HG03575 (cell line): Measurements from ENCODE around the gene MSANTD2.

Experiments used
- ATAC-seq: cut with Tn5 transposase; IDR thresholded peaks from one replicate; pipeline ENCODE4 v1.9.1; 2021; ENCODE audit not compliant: unreplicated experiment, insufficient number of reproducible peaks, low FRiP score; ENCODE audit errors: extremely low read depth

Gene MSANTD2

GRCh38 chr11:124745270-124745834 is 54.9 kb downstream of the MSANTD2 start:
- ATAC-seq, result no peak

- no peak for ATAC-seq
These were observed 57.2 kb downstream of the MSANTD2 start for GRCh38 chr11:124743050-124743449.

- no peak for ATAC-seq
These were observed 57.7 kb downstream of the MSANTD2 start for GRCh38 chr11:124742555-124742954.

GRCh38 chr11:124740277-124740882 is 59.8 kb downstream of the MSANTD2 start:
- ATAC-seq, result no peak

- ATAC-seq, result peak; percentile 52
These were observed 60.5 kb downstream of the MSANTD2 start, which contains the start of gene NRGN for GRCh38 chr11:124739479-124740276. TSS of gene NRGN (plus strand) at chr11:124739942. CDS start at chr11:124740085, 143 bp downstream.

GRCh38 chr11:124738713-124739478 is 61.3 kb downstream of the MSANTD2 start:
- no peak for ATAC-seq

GRCh38 chr11:124737638-124738305 is 62.4 kb downstream of the MSANTD2 start:
- ATAC-seq, result no peak

- no peak for ATAC-seq
These were observed 63.5 kb downstream of the MSANTD2 start for GRCh38 chr11:124736736-124737135.

- no peak for ATAC-seq
These were observed 68.0 kb downstream of the MSANTD2 start for GRCh38 chr11:124732230-124732629.

GRCh38 chr11:124729571-124729970 is 70.6 kb downstream of the MSANTD2 start:
- no peak for ATAC-seq

- ATAC-seq, result no peak
These were observed 72.1 kb downstream of the MSANTD2 start for GRCh38 chr11:124728134-124728533.

GRCh38 chr11:124727474-124727873 is 72.7 kb downstream of the MSANTD2 start:
- no peak for ATAC-seq

- no peak for ATAC-seq
These were observed 74.5 kb downstream of the MSANTD2 start for GRCh38 chr11:124725719-124726105.

GRCh38 chr11:124724979-124725718 is 75.1 kb downstream of the MSANTD2 start:
- ATAC-seq, result peak; percentile 74

GRCh38 chr11:124722176-124722575 is 78.0 kb downstream of the MSANTD2 start:
- ATAC-seq, result no peak

GRCh38 chr11:124719534-124719933 is 80.7 kb downstream of the MSANTD2 start:
- ATAC-seq, result no peak

- no peak for ATAC-seq
These were observed 81.4 kb downstream of the MSANTD2 start for GRCh38 chr11:124718801-124719200.
